Activated CD4-positive, CD25-positive, alpha-beta regulatory T cell treated with anti-CD3 and anti-CD28 coated beads, Interleukin-2, amount 50 U/mL, for 24 hours (primary cell): ENCODE data around the gene MALAT1.

Experiments used
- ATAC-seq, 2 donors: fragments of 150-1000 bp; cut with Tn5 transposase; one replicate each; pipeline ENCODE4 v1.10.0; 2021; ENCODE audit warnings: mild to moderate bottlenecking in 1 of 2, moderate library complexity in 1 of 2

MALAT1 gene

DNA sequence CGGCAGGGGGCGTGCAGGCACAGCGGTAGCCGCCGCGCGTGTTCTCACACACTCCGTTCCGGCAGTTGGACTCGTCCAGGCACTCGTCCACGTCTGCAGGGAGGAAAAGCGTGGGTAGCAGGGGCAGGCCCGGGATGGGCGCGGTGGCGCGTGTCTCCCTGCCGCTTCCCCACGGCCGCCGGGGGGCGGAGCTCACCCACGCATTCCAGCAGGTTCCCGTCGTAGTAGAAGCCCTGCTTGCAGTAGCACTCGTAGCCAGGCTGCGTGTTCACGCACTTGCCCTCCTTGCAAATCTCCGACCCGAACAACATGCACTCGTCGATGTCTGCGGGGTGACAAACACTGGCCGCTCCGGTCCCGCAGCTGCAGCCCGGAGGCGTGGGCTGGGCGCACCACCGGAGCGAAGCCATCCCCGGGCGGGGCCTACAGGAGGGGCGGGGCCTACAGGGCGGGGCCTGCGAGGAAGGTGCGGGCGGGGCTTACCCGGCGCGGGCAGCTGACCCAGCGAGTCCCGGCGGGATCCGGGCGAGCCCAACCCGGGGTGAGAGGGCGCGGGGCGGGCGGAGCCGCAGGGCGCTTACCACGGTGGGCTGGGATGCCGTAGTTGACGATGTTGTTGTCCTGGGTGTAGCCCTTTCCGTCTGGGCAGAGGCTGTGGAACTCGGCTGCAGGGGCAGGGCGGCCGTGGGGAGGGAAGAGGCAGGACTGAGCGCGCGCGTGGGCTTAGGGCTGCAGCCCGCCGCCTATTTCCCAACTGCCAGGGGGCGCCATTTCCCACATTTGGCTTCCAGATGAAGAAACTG lies 41.6 kb downstream of the MALAT1 start:
- peak; percentile 85 to 86 for ATAC-seq

DNA sequence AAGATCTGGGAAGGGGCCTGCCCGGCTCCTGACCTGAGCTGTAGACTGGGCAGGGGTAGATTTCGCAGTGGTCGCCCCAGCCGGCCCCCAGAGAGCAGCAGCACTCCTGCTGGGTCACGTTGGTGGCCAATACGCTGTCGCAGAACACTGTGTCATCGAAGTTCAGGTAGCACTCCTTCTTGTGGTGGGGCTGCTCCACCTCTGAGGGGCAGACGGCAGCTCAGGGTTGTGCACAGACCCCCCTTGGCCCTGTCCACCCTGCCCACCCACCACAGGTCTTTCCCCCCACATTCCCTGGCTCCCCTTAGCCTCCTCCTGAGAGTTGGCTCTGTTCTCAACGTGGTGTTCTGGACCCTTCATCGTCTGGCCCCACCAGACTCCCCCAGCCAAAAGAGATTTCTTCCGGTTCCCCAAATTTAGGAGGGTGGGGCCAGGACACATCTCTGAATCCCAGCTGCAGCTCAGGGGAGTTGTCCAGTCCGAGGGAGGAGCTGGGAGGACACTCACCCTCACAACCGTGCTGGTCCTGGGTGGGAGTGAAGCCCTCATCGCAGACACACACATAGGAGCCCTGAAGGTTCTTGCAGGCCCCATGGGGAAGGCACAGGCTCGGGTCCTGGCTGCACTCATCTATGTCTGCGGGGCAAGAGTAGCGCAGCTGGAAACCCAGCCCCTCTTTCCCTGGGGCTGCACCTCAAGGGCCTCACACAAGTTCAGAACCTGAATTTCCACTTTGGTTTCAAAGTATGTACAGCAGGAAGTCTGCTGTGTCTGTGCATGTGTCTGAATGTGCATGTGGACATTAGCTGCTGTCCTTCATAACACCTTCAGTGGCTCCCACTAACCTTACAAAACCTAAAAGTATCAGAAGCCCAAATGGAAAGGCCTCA lies 42.5 kb downstream of the MALAT1 start:
- no peak for ATAC-seq

DNA sequence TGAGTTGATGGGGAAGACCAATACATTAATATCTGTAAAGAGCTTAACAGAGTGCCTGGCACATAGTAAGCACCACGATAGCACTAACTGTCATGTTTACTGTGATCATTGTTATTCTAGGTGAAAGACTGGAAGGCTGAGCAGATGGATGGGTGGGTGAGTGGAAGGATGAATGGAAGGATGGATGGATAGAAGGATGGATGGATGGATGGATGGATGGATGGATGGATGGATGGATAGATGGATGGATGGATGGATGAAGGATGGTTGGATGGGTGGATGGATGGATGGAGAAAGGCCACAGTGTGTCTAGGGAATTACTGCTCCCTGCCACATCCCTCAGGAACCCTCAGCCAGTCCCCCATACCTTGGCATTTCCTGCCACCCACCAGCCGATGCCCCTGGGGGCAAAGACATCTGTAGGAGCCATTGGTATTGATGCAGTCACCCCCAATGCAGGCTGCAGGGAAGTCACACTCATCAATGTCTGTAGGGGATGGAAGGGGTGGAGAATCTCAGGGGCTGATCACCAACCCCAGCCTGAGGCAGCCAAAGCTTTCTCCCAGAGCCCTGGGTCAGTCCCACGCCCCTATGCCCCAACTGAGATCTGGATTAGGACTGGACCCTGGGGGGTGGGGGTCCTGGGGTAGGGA lies 44.0 kb downstream of the MALAT1 start:
- no peak for ATAC-seq

DNA sequence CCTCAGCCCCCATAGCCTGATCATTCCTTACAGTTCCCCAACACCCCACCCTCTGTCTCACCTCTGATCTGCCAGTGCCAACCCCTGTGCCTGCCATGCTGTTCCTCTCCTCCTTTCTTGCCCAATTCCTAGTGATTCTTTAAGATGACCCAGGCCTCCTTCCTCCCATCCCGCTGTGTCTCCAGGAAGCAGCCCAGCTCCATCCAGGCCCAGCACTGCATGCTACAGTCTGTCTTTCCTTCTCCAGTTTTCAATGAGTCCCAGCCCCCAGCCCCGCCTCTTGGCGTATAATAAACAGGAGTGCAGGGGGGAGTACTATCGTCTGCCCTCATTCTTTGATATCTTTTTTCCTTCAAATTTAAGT lies 47.0 kb downstream of the MALAT1 start:
- ATAC-seq, result no peak

DNA sequence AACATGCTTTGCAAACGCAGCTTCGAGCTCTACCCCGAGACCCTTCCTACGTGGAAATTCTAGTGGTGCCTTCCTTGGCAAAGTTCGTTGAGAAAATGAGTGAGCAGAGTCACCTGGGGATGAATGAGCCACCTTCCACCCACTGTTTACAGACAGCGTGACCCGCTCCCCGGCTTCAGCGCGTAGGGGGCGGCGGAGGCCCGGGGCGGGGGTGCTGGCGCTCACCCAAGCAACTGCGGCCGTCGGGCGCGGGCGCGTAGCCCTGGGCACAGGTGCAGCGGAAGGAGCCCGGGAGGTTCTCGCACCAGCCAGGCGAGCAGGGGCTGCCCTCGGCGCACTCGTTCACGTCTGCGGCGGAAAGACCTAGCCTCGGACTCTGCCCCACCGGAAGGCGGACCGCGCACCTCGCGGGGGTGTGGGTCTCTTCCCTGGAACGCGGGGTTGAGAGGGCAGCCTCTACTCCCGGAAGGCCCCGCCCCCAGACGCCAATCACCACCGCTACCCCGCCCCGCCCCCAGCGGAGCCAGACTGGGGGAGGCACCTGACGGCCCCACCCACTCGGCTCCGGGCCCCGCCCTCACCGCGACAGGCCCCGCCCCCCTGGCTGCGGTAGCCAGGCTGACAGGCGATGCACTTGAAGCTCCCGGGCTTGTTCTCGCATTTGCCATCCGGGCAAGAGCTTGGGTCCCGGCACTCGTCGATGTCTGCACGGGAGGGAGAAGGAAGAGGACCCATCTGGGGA lies 47.5 kb downstream of the MALAT1 start:
- peak; percentile 79 to 86 for ATAC-seq

DNA sequence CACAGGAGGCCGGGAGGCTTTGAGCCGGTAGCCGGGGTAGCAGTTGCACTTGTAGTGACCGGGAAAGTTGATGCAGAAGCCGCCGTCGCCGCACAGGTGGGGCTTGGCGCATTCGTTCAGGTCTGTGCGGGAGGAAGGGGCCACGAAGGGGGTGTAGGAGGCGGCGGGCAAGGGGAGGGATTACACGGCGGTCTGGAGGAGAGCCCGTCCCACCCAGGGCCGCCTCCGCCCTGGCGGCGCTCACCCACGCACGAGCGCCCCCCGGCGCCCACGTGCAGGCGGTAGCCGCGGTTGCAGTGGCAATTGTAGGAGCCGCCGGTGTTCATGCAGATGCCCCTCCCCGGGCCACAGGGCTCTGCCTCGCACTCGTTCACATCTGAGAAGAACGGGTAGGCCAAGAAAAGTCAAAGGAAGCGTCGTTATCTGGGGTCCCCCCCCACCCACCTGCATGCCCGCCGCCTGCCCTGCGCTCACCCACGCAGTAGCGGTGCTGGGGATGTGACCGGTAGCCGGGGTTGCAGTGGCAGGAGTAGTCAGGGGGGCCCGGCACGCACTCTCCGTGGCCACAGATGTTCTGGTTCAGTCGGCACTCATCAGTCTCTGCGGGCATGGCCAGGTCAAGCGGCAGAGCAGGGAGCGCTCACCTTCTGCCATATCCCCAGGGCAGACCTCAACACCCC lies 48.7 kb downstream of the MALAT1 start:
- ATAC-seq, result no peak

DNA sequence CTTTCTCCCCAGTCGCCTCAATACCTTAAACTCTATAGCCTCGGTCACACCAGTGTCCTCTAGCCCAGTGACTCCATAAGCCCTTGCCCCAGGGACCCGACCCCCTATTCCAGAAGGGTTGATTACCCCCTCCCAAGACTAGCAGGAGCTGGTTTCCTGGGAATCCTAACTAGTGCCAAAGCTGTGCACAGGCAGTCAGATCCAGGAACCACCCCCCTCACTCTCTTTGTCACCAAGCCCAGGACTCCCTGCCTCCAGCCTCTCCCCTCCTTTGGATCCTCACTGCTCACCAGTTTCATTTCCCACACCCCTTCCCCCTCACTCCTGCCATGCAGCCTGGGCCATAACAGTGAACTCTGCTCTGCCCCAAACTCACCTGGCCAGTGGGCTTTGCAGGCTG lies 49.5 kb downstream of the MALAT1 start:
- ATAC-seq, result no peak

DNA sequence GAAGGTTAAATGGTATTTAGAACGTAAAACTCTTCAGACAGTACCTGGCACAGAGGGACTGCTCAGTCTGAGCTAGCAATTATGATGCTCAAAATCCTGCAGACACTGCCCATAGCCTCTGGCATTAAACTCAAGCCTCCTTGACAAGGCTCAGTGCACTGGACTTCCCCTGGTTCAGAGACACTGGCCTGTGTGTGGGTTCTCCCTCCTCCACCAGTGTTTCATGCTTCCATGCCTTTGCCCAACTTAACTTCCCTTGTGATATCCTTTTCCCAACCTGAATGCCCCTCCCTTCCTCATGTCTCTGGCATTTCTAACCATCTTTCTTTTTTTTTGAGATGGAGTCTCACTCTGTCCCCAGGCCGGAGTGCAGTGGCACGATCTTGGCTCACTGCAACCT lies 50.3 kb downstream of the MALAT1 start:
- no peak for ATAC-seq

DNA sequence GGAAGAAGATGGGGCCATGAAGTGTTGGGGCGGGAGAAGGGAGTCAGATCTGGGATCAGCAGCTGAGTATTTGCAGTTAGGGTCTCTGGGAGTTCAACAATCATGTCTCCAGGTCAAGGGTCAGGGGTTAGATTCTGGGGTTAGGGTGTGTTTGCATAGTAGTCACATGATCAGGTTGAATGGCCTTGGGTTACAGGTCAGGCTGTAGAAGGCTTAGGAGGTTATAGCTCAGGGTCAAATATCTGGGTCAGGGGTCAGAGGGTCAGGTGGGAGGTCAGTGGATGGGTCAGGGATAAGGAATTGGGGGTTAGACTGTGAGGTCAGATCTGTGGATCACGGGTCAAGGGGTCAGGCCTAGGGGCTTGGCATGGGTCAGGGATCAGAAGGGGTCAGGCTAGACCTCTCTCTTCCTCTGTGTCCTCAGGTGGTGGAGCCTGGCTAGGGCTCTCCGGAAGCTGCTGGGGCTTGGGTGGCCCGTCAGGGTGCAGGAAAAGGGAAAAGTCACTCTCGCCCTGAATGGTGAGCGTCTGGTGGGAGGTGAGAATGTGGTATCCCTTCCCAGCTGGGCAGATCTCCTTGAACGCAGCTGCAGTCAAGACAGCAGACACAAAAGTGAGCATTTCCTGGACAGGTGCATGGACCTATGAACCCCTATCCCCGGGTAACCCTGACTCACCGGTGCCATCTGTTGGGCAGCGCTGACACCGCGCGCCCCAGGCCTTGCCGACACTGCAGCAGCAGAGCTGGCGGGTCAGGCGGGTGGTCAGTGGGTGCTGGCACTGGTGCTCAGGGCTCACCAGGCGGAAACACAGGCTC lies 52.9 kb downstream of the MALAT1 start:
- ATAC-seq, result peak; percentile 53 to 57

DNA sequence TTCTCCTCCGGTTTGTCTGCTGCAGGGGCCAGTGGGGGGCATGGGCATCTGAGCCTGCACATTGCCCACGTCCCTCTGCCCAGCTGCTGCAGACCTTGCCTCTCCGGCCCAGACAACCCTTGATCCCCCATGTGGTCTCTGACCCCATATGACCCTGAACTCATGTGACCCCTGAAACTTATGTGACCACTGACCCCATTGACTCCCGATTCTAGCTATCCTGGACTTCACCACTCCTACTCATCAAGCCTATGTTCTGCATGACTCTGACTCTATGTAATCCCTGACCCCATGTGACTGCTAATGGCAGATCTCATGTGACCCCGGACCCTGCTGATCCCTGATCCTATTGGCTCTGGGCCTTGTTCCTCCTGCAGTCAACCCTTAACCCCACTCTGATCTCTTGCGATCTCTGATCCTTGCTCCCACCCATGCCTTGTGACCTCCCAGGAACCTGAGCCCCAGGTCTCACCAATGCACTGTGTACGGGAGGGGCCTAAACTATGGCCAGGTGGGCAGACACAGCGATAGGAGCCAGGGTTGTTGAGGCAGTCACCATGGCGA lies 53.6 kb downstream of the MALAT1 start:
- no peak for ATAC-seq

DNA sequence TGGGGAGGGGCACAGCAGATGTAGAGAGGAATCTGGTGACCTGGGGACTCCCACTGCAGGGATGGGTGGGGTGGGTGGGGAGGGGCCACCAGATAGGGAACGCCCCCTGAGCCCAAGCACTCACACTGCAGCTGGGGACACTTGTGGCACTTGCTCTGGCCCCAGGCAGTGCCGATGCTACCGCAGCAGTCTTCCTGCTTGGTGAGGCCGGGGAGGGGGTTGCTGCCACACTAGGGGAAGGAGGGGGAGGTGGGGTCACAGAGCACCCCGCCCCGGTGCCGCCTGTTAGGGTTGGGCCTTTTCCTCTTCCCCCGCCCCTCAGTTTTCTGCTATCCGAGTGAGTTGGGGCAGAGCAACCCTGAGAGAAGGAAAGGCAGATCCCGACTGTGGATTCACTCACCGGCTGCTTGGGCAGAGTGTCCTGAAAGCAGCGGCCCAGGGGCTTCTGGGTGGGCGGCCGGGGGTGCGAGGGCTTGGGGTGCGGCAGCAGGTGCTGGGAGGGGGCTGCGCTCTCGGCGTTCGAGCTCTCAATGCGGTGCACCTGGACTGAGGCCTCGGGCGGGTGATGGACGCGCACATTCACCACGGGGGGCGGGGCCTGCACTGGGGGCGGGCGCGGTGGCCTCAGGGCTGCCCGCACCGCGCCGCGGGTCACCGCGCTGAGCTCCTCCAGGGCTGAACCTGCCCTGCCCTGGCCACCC lies 54.6 kb downstream of the MALAT1 start:
- ATAC-seq, result peak; percentile 20 to 25

DNA sequence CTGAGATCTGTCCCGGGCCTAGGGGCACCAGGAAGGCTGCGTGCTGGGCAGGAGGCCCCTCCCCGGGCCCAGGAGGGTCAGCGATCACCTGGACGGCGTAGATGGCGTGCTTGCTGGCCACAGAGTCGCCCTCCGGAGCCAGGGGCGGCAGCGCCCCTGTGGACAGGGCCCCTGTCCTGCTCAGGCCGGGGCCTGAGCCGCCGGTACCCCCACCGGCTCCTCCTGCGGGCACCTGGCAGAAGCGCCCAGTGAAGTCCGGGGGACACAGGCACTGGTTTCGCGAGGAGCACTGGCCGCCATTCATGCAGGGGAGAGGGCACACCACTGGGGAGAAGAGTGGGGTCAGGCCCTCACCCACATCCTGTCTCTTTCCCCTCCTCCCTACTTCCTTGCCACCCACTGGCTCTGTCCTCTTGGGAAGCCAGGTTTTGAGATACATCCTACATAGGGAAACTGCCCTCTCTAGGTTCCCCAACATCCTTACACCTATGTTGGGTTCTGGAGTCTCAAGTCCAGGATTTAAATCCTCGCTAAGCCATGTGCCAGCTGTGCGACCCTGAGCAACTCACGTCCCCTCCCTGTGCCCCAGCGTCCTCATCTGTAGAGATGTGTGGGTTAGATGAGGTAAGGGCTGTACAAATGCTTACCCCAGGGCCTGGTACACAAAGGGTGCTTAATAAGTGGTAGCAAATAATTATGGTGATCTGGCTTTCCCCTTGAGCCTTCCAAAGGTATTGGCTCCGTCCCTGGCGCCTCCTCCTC lies 55.4 kb downstream of the MALAT1 start:
- no peak for ATAC-seq

DNA sequence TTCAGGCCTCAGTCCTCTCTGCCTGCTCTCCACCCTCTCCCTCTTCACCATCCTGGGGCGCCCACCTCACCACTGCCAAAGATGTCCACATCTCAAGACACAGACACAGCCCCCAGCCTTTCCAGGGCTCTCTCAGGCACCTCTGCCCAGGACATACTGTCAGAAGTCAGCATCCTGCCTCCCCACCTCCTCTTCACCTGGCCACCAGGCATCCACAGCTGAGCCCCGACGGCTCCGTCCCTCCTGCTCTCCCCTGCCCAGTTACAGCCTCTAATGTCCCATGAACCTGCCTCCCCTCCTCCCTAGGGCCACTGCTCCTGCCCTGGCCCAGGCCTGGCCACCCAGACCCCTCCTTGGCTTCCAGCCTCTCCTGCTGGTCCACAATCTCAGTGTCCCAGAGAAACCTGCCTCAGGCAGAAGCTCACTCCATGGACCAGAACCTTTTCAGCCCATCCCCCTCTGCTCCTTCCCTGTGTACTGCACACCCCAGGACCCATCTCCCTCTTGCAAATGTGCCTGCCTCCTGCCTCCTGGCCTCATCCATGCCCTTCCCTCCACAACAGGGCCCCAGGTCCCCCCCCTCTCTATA lies 56.1 kb downstream of the MALAT1 start:
- no peak for ATAC-seq

DNA sequence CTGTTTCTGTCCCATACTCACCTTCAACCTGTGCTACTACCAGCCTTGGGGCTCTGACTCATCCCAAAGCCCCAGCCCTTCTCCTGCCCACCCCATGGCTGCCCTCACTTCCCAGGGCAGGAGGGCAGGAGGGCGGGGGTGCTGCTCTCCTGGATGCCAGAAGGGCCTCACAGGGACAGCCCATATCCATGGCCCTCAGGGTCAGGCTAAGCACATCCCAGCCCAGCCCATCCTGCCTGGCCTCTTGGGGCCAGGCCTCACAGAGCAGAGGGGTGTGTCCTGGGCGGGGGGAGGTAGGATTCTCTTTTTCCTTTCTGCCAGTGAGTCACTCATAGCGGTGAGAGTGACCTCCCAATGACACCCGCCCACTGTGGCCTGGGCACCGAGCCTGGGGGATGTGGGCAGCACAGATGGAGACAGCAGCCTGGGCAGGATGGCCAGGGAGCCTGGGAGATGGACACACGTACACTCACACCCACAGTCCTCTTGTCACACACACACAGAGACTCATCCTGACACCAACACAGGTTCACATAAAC lies 56.9 kb downstream of the MALAT1 start:
- peak; percentile 4 to 6 for ATAC-seq
